HUES48 (cell line): ENCODE data around the gene TUBA4B.
A peak's percentile ranks its signal among the peaks of the same experiment; 100 is the strongest.

ENCODE experiments used
- H3K27ac ChIP-seq: one replicate; pipeline ENCODE4 v1.7.0; 2013; ENCODE audit warnings: low read depth, low read length, inconsistent platforms
- H3K27me3 ChIP-seq: 2 replicates; pipeline ENCODE4 v1.6.1; 2013; ENCODE audit warnings: mild to moderate bottlenecking, low read length; ENCODE audit not compliant: control insufficient read depth, insufficient read depth
- H3K36me3 ChIP-seq: 2 replicates; pipeline ENCODE4 v1.6.1; 2013; ENCODE audit warnings: low read length; ENCODE audit not compliant: control insufficient read depth, insufficient read depth
- H3K4me1 ChIP-seq: 2 replicates; pipeline ENCODE4 v1.6.1; 2013; ENCODE audit warnings: mild to moderate bottlenecking, low read length; ENCODE audit not compliant: control insufficient read depth, insufficient read depth
- H3K4me3 ChIP-seq: 2 replicates; pipeline ENCODE4 v1.5.1; 2013; ENCODE audit warnings: mild to moderate bottlenecking, low read depth, low read length
- H3K9ac ChIP-seq: 2 replicates; pipeline ENCODE4 v1.6.1; 2013; ENCODE audit warnings: mild to moderate bottlenecking, low read depth, low read length, moderate library complexity
- H3K9me3 ChIP-seq: 2 replicates; pipeline ENCODE4 v1.6.1; 2013; ENCODE audit warnings: low read length; ENCODE audit not compliant: control insufficient read depth, insufficient read depth

The TUBA4B gene

GRCh38 chr2:219296142-219296541 is 43.1 kb downstream of the TUBA4B start:
- Histone ChIP-seq H3K27ac (no peak overlapping the region), H3K9me3 (no peaks in the 10 kb centered on the region; the same call in 1 of the 2 replicates), H3K36me3 (no peaks in the 10 kb centered on the region), H3K4me1 (peaks cover 6% of the 10 kb centered on the region), H3K4me3 (no peak overlapping the region), H3K9ac (no peak overlapping the region), H3K27me3 (peaks cover 27% of the 10 kb centered on the region)

- peaks cover 27% of the 10 kb centered on the region for H3K27me3 ChIP-seq
- no peak overlapping the region for H3K27ac ChIP-seq
- H3K4me1 ChIP-seq = peaks cover 6% of the 10 kb centered on the region
- no peaks in the 10 kb centered on the region for H3K36me3 ChIP-seq
- H3K9me3 ChIP-seq = no peaks in the 10 kb centered on the region; the same call in 1 of the 2 replicates
- H3K4me3 ChIP-seq = no peak overlapping the region
- no peak overlapping the region for H3K9ac ChIP-seq
Observed at GRCh38 chr2:219296631-219297391, 43.8 kb downstream of the TUBA4B start.

DNA sequence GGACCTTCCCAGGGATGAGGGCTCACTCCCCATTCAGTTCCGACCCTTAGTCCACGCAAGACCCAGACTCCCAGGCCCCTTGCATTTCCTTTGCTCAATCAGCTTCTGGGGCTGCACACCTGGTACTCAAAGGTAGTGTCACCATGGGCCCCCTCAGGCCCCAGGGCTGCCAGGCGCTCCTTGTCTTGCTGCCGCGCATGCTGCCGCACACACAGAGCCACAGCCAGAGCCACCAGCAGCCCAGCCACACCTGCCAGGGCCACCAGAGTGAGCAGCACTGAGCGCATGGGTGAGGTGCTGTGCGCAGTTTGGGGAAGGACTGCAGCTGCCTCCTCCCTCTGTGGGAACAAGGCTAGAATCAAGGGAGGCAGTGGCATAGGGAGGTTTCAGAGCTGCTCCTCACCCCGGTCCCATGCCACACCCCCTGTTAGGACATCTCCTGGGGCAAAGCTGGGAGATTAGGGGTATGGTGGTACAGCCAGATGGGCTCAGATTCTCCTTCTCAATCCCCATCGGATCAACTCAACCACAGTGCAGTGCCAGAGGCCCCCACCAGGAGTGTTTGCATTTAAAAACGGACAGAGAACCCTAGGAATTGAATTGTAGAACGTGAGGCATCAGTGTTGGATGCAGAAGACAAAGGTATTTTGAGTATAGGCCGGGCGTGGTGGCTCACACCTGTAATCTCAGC is 44.9 kb downstream of the TUBA4B start:
- no peak overlapping the region for H3K27ac ChIP-seq
- no peak overlapping the region for H3K9ac ChIP-seq
- H3K9me3 ChIP-seq = no peaks in the 10 kb centered on the region
- H3K36me3 ChIP-seq = no peaks in the 10 kb centered on the region
- H3K4me3 ChIP-seq = no peak overlapping the region
- H3K27me3 ChIP-seq = peaks cover 27% of the 10 kb centered on the region
- peaks cover 6% of the 10 kb centered on the region for H3K4me1 ChIP-seq

DNA sequence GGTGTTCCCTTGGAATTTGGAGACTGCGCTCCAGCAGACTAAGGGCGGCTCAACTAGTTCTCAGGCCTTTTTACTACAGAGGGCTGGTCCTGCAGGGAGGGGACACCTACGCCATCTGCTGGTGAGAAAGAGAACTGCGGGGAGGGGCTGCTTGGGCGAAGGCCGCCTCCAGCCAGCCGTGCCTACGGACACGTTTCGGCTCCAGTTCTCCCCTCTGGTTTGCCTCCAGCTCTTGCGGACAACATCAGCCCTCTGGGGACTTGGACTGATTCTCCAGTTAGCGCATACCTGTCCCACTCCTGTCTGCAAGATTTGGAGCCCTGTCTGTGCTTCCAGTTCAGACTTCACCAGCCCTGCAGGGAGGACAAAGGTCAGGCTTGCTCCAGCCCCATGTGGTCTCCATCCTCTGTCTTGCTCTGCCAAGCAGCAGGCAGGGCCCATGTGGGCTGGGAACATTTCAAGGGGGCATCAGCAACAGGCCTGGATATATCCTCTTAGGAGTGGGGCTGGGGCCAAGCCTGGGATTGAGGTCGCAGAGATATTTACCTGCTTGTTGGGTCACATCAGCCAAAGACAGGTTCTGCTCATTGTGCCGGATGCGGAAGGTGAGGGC is 45.8 kb downstream of the TUBA4B start:
- peaks cover 6% of the 10 kb centered on the region for H3K4me1 ChIP-seq
- no peak overlapping the region for H3K9ac ChIP-seq
- no peaks in the 10 kb centered on the region for H3K9me3 ChIP-seq
- no peaks in the 10 kb centered on the region for H3K36me3 ChIP-seq
- H3K27me3 ChIP-seq = peaks cover 25% of the 10 kb centered on the region
- H3K27ac ChIP-seq = no peak overlapping the region
- H3K4me3 ChIP-seq = no peak overlapping the region

GRCh38 chr2:219299372-219299760 is 46.3 kb downstream of the TUBA4B start:
- Histone ChIP-seq H3K9me3 (no peaks in the 10 kb centered on the region), H3K36me3 (no peaks in the 10 kb centered on the region), H3K27ac (no peak overlapping the region), H3K4me1 (peaks cover 6% of the 10 kb centered on the region), H3K9ac (no peak overlapping the region), H3K27me3 (peaks cover 25% of the 10 kb centered on the region), H3K4me3 (no peak overlapping the region)

GRCh38 chr2:219300022-219300421 is 47.0 kb downstream of the TUBA4B start:
- Histone ChIP-seq H3K4me1 (peaks cover 6% of the 10 kb centered on the region), H3K27ac (no peak overlapping the region), H3K27me3 (peaks cover 24% of the 10 kb centered on the region), H3K4me3 (no peak overlapping the region), H3K9ac (no peak overlapping the region), H3K36me3 (no peaks in the 10 kb centered on the region), H3K9me3 (no peaks in the 10 kb centered on the region)

- no peak overlapping the region for H3K4me3 ChIP-seq
- H3K27me3 ChIP-seq = peaks cover 20% of the 10 kb centered on the region
- no peak overlapping the region for H3K9ac ChIP-seq
- H3K36me3 ChIP-seq = no peaks in the 10 kb centered on the region
- peaks cover 5% of the 10 kb centered on the region for H3K4me1 ChIP-seq
- H3K27ac ChIP-seq = no peak overlapping the region
- no peaks in the 10 kb centered on the region for H3K9me3 ChIP-seq
Observed at GRCh38 chr2:219302412-219302968, 49.4 kb downstream of the TUBA4B start.

DNA sequence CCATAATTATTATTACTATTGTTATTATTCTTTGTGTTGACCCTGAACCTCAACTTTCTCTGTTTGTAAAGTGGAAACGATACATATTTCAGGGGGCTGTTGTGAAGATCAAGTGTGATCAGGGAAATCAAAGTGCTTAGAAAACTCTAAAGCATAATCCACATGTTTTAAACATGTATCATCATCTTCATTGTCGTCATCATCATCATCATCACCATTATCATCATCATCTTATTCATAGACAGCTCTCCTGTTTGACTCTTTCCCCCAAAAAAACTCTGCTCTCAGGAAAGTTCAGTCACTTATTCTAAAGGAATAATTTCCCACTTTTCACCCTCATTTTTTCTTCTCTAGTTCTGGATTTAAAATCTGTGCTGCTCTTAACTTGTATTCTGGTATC is 51.2 kb downstream of the TUBA4B start:
- Histone ChIP-seq H3K36me3 (no peaks in the 10 kb centered on the region), H3K4me3 (no peak overlapping the region), H3K27ac (no peak overlapping the region), H3K4me1 (peaks cover 8% of the 10 kb centered on the region), H3K9ac (no peak overlapping the region), H3K9me3 (no peaks in the 10 kb centered on the region), H3K27me3 (peaks cover 22% of the 10 kb centered on the region)

GRCh38 chr2:219306047-219306446 is 53.0 kb downstream of the TUBA4B start:
- no peaks in the 10 kb centered on the region for H3K9me3 ChIP-seq
- peaks cover 18% of the 10 kb centered on the region for H3K4me1 ChIP-seq
- H3K9ac ChIP-seq = no peak overlapping the region
- peaks cover 28% of the 10 kb centered on the region for H3K27me3 ChIP-seq
- H3K27ac ChIP-seq = no peak overlapping the region
- H3K4me3 ChIP-seq = no peak overlapping the region
- no peaks in the 10 kb centered on the region for H3K36me3 ChIP-seq

- Histone ChIP-seq H3K9me3 (no peaks in the 10 kb centered on the region), H3K9ac (no peak overlapping the region), H3K27ac (peak overlapping the region; percentile 42), H3K4me1 (peaks cover 20% of the 10 kb centered on the region), H3K4me3 (peak overlapping the region; percentile 72), H3K27me3 (peaks cover 26% of the 10 kb centered on the region), H3K36me3 (no peaks in the 10 kb centered on the region)
Observed at GRCh38 chr2:219308142-219309101, 55.4 kb downstream of the TUBA4B start.
